ENCODE results near the gene LILRA2.
"Not testable (repeated sequence)": the region's sequence is repeated elsewhere in the genome, so short reads cannot be mapped to it uniquely, and the experiment has no call there.

The LILRA2 gene

GRCh38 chr19:54560881-54561385 lies 12.7 kb upstream of the LILRA2 start:
- TF ChIP-seq CTCF (IDR thresholded peaks at IDR 0.05; ENCODE audit: low read length, missing control alignments) = no peak
- no peak for DNase-seq (ENCODE audit: low read depth)

GRCh38 chr19:54561840-54562239 lies 11.8 kb upstream of the LILRA2 start:
- DNase-seq (ENCODE audit: low read depth) = no peak
- no peak for TF ChIP-seq CTCF (IDR thresholded peaks at IDR 0.05; ENCODE audit: low read length, missing control alignments)
- H3K4me3 ChIP-seq (replicated peaks; ENCODE audit: low read depth, low read length) = no peak overlapping the region

More at GRCh38 chr19:54560881-54561385, 12.7 kb upstream of the LILRA2 start:
- no peak overlapping the region for H3K4me3 ChIP-seq (replicated peaks; ENCODE audit: low read depth, low read length)

- not testable (repeated sequence) for DNase-seq (ENCODE audit: low read depth)
Observed at GRCh38 chr19:54563206-54563605, 10.4 kb upstream of the LILRA2 start.

GRCh38 chr19:54570316-54570715 lies 3.3 kb upstream of the LILRA2 start:
- DNase-seq (ENCODE audit: low read depth) = no peak
- no peak for TF ChIP-seq CTCF (IDR thresholded peaks at IDR 0.05; ENCODE audit: low read length, missing control alignments)

More at GRCh38 chr19:54563206-54563605, 10.4 kb upstream of the LILRA2 start:
- not testable (repeated sequence) for H3K4me3 ChIP-seq (replicated peaks; ENCODE audit: low read depth, low read length)

GRCh38 chr19:54571715-54572615 lies 1.6 kb upstream of the LILRA2 start:
- DNase-seq (ENCODE audit: low read depth); H3K4me3 ChIP-seq (replicated peaks; ENCODE audit: low read depth, low read length): not testable (repeated sequence)

More at GRCh38 chr19:54570316-54570715, 3.3 kb upstream of the LILRA2 start:
- H3K4me3 ChIP-seq (replicated peaks; ENCODE audit: low read depth, low read length) = no peak overlapping the region

- H3K4me3 ChIP-seq (replicated peaks; ENCODE audit: low read depth, low read length) = no peak overlapping the region
- no peak for TF ChIP-seq CTCF (IDR thresholded peaks at IDR 0.05; ENCODE audit: low read length, missing control alignments)
- DNase-seq (ENCODE audit: low read depth) = no peak
Observed at GRCh38 chr19:54572696-54573311, 786 bp upstream of the LILRA2 start.

- H3K4me3 ChIP-seq (replicated peaks; ENCODE audit: low read depth, low read length) = no peak overlapping the region
- TF ChIP-seq CTCF (IDR thresholded peaks at IDR 0.05; ENCODE audit: low read length, missing control alignments) = no peak
Observed at GRCh38 chr19:54574051-54574450, 461 bp downstream of the LILRA2 start.

More at GRCh38 chr19:54574051-54574450, 461 bp downstream of the LILRA2 start:
- DNase-seq (ENCODE audit: low read depth) = no peak

Measured in fibroblast of pulmonary artery (primary cell).